GM10266 (cell line): ENCODE results near the gene EPHA2.
A peak's percentile ranks its signal among the peaks of the same experiment; 100 is the strongest.
"Not testable (repeated sequence)": the region's sequence is repeated elsewhere in the genome, so short reads cannot be mapped to it uniquely, and the experiment has no call there.

Experiments used
- DNase-seq: peaks from one replicate; pipeline ENCODE4 v3.0.0; 2012; ENCODE audit errors: extremely low spot score
- TF ChIP-seq, protein P1 (sequence below): IDR thresholded peaks from 2 replicates; pipeline ENCODE4 v1.5.1; 2012; ENCODE audit warnings: mild to moderate bottlenecking, low read depth; ENCODE audit not compliant: control insufficient read depth, insufficient read depth; ENCODE audit errors: missing control alignments

EPHA2 gene

GRCh38 chr1:16172964-16173446 is 17.1 kb upstream of the EPHA2 start:
- DNase-seq: no peak
- TF ChIP-seq, protein P1, sequence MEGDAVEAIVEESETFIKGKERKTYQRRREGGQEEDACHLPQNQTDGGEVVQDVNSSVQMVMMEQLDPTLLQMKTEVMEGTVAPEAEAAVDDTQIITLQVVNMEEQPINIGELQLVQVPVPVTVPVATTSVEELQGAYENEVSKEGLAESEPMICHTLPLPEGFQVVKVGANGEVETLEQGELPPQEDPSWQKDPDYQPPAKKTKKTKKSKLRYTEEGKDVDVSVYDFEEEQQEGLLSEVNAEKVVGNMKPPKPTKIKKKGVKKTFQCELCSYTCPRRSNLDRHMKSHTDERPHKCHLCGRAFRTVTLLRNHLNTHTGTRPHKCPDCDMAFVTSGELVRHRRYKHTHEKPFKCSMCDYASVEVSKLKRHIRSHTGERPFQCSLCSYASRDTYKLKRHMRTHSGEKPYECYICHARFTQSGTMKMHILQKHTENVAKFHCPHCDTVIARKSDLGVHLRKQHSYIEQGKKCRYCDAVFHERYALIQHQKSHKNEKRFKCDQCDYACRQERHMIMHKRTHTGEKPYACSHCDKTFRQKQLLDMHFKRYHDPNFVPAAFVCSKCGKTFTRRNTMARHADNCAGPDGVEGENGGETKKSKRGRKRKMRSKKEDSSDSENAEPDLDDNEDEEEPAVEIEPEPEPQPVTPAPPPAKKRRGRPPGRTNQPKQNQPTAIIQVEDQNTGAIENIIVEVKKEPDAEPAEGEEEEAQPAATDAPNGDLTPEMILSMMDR: no peak

DNA sequence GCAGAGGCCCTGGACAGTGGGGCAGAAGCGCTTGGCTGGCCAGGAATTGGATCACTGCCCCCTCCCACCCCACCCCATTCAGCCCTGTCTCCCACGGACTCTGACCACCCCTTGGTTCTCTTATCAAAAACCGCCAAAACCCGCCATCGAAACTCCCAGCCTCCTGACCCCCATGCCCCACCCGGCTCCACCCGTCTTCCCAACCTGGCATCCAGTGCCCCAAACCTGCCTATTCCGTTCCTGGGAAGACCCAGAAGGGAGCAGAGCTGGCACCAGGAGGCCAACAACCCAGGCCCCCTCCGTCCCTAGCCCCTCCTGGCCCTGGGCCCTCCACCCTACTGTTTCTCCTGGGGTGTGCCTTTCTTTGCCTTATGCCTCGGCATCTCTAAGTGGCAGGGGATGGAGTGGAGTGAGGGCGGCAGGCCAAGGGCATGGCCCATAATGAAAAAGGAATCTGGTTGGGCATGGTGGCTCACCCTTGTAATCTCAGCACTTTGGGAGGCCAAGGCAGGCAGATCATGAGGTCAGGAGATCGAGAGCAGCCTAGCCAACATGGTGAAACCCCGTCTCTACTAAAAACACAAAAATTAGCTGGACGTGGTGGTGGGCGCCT is 16.5 kb upstream of the EPHA2 start:
- no peak for DNase-seq
- TF ChIP-seq, protein P1: no peak

DNA sequence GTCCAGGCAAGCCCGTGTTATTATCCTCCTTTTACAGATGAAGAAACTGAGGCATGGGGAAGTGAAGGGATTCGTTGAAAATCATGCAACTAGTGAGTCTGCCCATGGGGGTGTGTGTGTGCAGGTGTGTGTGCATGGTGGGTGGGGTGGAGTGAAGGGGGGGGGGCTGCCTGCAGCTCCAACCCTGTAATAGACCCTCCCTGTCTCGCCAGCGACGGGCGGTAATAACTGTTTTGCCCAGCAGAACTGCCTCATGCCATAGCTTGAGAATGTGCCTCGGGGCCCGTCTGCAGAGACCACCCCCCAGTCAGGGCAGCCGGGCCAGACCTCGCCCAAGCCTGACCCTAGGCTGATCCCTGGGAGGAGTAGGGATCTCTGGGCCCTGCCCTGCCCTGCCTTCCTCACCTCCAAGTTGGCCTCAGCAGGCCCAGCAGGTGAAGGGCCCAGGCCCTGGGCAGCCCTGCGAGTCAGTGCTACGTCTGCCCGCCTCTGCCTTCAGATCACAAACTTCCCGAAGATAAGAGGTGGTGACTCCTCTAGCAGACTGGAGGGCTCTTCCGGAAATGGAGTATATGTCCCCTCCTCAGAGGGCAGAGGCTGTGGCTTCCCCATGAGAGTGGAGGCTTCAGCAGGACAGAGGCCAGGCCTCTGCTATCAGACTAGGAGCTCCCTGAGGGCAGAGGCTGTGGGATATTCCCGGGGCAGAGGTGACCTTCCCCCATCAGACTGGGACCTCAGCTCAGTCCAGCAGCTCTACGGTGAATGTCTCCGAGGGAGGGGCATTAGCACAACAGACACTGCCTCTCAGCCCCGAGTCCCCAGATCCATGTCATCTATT is 15.7 kb upstream of the EPHA2 start:
- DNase-seq: no peak
- TF ChIP-seq, protein P1: no peak

DNA sequence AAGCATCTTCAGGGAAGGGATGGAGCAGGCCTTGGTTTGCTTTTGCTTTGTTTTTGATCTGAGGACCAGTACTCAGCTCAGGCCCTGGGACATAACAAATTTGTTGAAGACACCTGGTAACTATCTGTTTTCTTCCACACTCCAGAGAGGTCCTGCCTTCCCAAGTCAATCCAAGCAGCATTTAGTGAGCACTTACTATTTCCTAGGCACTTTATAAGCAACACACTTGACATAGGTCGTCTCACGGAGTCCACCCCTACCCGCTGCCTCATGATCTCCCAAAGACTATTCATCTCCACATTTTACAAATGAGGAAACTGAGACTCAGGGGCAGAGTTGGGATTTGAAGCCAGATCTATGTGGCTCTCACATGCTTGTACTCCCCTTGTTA is 14.4 kb upstream of the EPHA2 start:
- DNase-seq: no peak
- TF ChIP-seq, protein P1: no peak

DNA sequence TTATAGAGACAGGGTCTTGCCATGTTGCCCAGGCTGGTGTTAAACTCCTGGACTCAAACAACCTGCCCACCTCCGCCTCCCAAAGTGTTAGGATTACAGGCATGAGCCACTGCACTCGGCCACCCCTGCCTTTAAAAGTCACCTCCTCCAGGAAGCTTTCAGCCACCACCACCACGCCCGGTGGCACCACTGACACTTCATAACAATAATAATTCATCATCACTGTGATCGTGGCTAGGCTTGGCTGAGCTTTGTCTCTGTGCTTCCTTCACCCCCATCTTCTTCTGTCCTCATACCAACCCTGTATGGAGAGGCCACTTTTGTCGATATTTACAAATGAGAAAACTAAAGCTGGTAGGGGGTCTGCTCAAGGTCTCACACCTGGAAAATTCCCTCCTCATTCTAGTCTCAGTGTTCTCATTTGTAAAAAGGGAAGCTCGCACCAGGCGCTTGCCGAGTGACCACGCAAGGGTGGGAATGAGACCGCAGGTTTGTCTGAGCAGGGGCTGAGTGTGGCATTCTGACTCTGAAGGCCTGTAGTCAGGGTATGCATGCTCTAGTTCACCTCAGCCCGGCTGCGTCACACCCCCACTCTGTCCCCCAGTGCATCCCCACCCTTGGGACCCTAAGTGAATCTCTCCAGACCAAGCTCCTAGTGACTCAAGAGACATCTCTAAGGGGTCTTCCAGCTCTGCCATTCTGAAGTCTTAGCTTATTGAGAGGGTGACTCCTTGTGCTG is 12.9 kb upstream of the EPHA2 start:
- TF ChIP-seq, protein P1: no peak
- no peak for DNase-seq

DNA sequence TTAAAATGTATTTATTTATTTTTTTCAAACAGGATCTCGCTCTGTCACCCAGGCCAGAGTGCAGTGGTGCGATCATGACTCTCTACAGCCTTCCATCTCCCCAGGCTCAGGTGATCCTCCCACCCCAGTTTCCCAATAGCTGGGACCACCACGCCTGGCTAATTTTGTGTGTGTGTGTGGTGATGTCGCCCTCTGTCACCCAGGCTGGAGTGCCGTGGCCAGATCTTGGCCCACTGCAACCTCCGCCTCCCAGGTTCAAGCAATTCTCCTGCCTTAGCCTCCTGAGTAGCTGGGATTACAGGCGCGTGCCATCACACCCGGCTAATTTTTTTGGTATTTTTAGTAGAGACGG is 12.3 kb upstream of the EPHA2 start:
- not testable (repeated sequence) for DNase-seq

DNA sequence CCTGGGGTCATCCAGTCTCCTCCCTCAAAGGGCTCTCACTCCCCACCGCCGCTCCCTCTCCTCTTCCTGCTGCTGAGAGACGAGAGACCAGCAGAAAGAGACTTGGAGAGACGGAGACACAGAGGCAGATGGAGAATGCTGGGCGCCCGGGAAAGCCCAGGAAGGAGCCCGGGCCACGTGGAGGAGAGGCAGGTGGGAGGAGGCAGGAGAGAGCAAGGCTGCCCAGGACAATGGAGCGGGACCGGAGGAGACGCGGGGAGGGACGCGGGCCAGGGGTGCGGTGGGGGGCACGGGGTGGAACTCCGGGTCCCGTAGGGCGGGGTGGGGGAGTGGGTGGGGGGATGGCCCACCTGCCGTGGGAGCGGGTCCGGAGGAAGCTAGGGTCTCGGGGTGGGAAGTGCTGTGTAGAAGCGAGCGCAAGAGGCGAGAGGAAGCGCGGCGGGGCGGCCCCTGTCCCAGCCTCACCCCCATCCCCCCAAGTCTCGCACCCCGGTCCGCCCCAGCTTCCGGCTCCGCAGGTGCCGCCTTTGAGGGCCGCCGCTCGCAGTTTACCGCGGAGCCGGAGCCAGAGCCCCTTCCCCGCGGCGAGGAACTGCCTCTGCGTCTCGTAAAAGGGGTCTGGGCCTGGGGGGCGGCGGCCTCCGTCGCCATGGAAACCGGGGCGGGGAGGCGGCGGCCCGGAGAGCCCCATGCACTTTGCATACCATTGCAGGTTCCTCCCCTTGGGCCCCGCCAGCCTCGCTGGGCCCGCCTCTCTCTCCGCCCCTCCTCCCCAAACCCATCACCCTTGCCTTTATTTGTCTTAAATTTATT is 11.7 kb upstream of the EPHA2 start:
- peak; percentile 87 for DNase-seq
- TF ChIP-seq, protein P1: no peak
